ENCODE data around the gene LRP10.

DNA sequence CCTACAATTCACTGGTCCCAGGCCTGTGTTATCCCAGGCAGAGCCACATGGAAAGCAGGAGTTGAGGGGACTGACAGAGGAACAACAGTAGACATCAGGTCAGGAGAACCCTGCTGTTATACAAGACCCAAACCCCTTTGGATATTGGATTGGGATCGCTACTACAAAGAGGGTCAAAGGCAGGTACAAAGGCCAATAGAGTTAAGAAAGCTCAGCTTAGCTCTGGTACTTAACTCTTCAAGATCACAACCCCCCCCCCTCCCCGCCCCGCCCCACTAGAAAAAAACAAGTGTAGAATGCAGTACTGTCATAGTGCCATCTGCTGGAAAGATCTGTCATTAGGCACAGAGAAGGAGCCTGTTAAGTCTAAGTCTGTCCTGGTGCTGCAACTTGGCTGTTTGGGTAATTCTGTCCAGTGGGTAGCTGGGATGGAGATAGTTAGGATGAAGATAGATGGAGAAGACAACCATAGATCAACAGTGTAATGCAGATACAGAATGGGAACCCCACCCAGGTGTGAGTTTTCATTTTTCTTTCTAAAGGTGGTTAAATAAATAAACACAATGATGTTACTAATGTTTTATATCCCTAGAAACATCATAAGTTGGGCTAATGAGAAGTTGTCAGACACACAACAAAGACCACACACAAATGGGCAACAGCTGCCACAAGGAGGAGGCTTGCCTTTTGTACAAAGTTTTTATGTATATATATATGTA is 28.7 kb downstream of the LRP10 start:
- TF ChIP-seq, protein P1, sequence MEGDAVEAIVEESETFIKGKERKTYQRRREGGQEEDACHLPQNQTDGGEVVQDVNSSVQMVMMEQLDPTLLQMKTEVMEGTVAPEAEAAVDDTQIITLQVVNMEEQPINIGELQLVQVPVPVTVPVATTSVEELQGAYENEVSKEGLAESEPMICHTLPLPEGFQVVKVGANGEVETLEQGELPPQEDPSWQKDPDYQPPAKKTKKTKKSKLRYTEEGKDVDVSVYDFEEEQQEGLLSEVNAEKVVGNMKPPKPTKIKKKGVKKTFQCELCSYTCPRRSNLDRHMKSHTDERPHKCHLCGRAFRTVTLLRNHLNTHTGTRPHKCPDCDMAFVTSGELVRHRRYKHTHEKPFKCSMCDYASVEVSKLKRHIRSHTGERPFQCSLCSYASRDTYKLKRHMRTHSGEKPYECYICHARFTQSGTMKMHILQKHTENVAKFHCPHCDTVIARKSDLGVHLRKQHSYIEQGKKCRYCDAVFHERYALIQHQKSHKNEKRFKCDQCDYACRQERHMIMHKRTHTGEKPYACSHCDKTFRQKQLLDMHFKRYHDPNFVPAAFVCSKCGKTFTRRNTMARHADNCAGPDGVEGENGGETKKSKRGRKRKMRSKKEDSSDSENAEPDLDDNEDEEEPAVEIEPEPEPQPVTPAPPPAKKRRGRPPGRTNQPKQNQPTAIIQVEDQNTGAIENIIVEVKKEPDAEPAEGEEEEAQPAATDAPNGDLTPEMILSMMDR (IDR thresholded peaks at IDR 0.05): peak in 5 of 6 experiments; percentile 27 to 48 (median 40)
- TF ChIP-seq POLR2A (IDR thresholded peaks at IDR 0.05) (no peak), POLR2AphosphoS5 (IDR thresholded peaks at IDR 0.05) (no peak)

All from upper lobe of left lung (tissue), 4 donors.